Smooth muscle cell (in vitro differentiated cells): ENCODE results near the gene NCEH1. TPM values are rescaled to one million over a fixed set of nuclear protein-coding genes. Genes with fewer than 3 reads are reported as not detected.

Experiments used
- DNase-seq: peaks from one replicate; lab custom pipeline; 2025; ENCODE audit not compliant: unreplicated experiment; lab: John Stamatoyannopoulos, UW
- H2AFZ ChIP-seq: fragments of 200-600 bp; sonication (generic); 2 replicates; pipeline ENCODE4 v1.6.0; 2016; ENCODE audit warnings: antibody characterized with exemption, low read depth, mild to moderate bottlenecking
- H3F3A ChIP-seq: fragments of 200-600 bp; sonication (generic); 2 replicates; pipeline ENCODE4 v1.6.0; 2017; ENCODE audit warnings: antibody characterized with exemption, low read depth
- H3K27ac ChIP-seq: fragments of 200-600 bp; sonication (generic); 2 replicates; pipeline ENCODE4 v1.5.1; 2016; ENCODE audit warnings: low read depth, mild to moderate bottlenecking
- H3K27me3 ChIP-seq: fragments of 200-600 bp; sonication (generic); 2 replicates; pipeline ENCODE4 v1.6.1; 2016; ENCODE audit warnings: low read depth, mild to moderate bottlenecking
- H3K36me3 ChIP-seq: fragments of 200-600 bp; sonication (generic); 2 replicates; pipeline ENCODE4 v1.5.1; 2016; ENCODE audit warnings: low read depth
- H3K4me1 ChIP-seq: fragments of 200-600 bp; sonication (generic); 2 replicates; pipeline ENCODE4 v1.5.1; 2016; ENCODE audit warnings: low read depth
- H3K4me2 ChIP-seq: fragments of 200-600 bp; sonication (generic); 2 replicates; pipeline ENCODE4 v1.6.0; 2016; ENCODE audit warnings: mild to moderate bottlenecking
- H3K4me3 ChIP-seq: fragments of 200-600 bp; sonication (generic); 2 replicates; pipeline ENCODE4 v1.5.1; 2016; ENCODE audit warnings: mild to moderate bottlenecking
- H3K79me2 ChIP-seq: fragments of 200-600 bp; sonication (generic); 2 replicates; pipeline ENCODE4 v1.6.0; 2016; ENCODE audit warnings: low read depth, mild to moderate bottlenecking
- H3K9ac ChIP-seq: fragments of 200-600 bp; sonication (generic); 2 replicates; pipeline ENCODE4 v1.6.0; 2016; ENCODE audit warnings: low read depth
- H3K9me3 ChIP-seq: fragments of 200-600 bp; sonication (generic); replicated peaks from 2 replicates; pipeline ENCODE4 v1.5.1; 2016; ENCODE audit warnings: low read depth
- H4K20me1 ChIP-seq: fragments of 200-600 bp; sonication (generic); 2 replicates; pipeline ENCODE4 v1.6.0; 2016; ENCODE audit warnings: low read depth
- CTCF ChIP-seq: fragments of 200-600 bp; sonication (generic); IDR thresholded peaks from 2 replicates; pipeline ENCODE4 v1.5.1; 2017; ENCODE audit warnings: borderline replicate concordance, mild to moderate bottlenecking, antibody characterized with exemption; ENCODE audit not compliant: insufficient read depth, poor library complexity, severe bottlenecking
- WGBS: methylation state at CpG from one replicate; pipeline ENCODE4 v1.1.7; 2016; ENCODE audit warnings: low lambda C conversion rate; 5-methylcytosine and 5-hydroxymethylcytosine counted together
- polyA plus RNA-seq: library from polyadenylated mRNA; unstranded; fragments of >200 nt; fragmentation: Nextera tagmentation; extraction: Ambion mirVana; gene quantifications from 2 replicates; pipeline ENCODE4 v1.2.1, GENCODE V29; 2016
- total RNA-seq: library from RNA; depleted of rRNA; stranded (reverse); fragments of >200 nt; gene quantifications from 2 replicates; pipeline ENCODE4 v1.2.3, GENCODE V29; 2014

Gene NCEH1
- total and polyA plus RNA-seq, 2 experiments from 2014 or later: 1.9 to 5.3 TPM

DNA sequence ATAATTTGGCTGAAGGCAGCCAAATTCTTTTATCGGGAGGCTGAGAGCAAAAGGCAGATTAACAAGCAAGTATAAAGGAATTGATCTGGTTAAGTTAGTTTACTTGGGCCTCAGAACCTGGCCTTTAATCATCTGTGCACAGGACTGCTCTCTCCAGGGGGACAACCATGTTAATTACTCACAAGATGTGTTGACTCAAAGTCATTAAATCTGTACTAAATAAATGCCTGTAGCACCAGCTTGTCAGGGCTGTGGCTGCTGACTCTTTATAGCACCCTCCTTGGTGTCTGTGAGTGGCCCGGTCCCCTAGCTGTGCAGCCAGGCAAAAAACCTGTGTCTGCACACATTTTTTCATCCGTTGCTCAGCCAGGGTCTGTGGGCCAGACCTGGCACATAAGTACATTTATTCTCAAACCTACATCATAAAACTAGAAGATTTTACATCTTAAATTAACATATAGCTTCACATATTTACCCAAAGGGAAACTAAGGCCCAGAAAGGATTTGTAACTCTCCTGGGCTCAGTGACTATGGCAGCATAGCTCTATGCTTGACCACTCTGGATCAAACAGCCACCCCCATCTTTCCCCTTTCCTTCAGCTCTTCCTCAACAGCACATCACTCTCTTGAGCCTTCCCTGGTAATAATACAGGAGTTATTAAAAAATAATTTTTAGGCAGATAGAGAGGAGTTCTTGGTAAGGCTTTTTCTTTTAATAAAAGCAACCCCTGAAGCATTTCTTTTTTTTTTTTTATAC is 51.4 kb downstream of the NCEH1 start:
- Histone ChIP-seq H3K79me2 (no peaks in the 10 kb centered on the region), H4K20me1 (no peaks in the 10 kb centered on the region), H3K4me2 (no peak overlapping the region), H3K4me3 (no peak overlapping the region), H2AFZ (no peak overlapping the region), H3K9me3 (no peaks in the 10 kb centered on the region), H3F3A (no peaks in the 10 kb centered on the region), H3K36me3 (no peaks in the 10 kb centered on the region), H3K27ac (peak overlapping the region; percentile 40), H3K9ac (no peak overlapping the region), H3K27me3 (no peaks in the 10 kb centered on the region), H3K4me1 (no peaks in the 10 kb centered on the region)
- WGBS: 81% methylated on average over 3 of the region's 3 CpGs
- no peak for TF ChIP-seq CTCF
- DNase-seq: no peak

DNA sequence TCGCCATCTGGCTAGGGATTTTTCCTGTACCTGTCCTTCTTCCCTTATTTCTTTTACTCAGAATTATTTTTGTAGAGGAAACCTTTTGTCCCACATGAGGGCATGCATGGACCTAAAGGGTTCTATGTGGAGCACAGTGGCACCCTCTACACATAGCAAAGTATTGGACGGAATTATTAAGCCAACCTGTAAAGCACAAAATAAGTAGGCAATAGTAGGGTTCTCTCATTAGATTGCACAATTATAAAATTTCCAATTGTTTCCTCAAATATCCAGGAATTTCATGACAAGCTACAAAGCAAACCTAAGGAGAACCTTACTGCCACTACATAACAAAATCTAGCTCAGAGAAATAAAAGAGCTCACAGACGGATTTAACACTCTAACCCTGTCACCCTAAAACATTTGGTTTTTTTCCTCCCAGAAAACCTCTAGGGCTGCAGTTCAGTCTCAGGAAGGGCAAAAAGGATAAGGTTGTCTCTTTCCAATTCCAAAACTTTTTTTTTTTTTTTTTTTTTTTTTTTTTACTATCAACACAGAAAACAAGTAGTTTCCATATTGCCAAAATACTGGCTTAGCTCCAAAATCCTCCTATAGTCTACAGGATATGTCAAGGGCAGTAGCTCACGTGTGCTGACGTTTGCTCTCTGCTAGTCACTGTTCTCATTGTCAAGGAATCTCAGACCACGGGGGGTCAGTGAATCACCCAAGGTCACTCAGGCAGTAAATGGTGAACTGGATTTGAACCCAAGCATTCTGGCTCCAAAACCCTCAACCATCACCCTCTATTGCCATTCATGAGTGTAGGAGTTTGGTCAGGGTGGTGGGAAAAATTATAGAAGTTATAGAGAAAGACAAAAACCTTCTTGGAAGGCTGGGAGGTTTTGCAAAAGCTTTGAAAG is 52.3 kb downstream of the NCEH1 start:
- no peak for DNase-seq
- no peaks in the 10 kb centered on the region for H4K20me1 ChIP-seq
- no peak overlapping the region for H3K4me2 ChIP-seq
- H2AFZ ChIP-seq: no peak overlapping the region
- WGBS: 65% methylated on average over 6 of the region's 6 CpGs
- H3K4me3 ChIP-seq: no peak overlapping the region
- H3K4me1 ChIP-seq: no peaks in the 10 kb centered on the region
- no peak for TF ChIP-seq CTCF
- H3K9me3 ChIP-seq: no peaks in the 10 kb centered on the region
- no peaks in the 10 kb centered on the region for H3K79me2 ChIP-seq
- H3F3A ChIP-seq: no peaks in the 10 kb centered on the region
- H3K27me3 ChIP-seq: no peaks in the 10 kb centered on the region
- no peaks in the 10 kb centered on the region for H3K36me3 ChIP-seq
- peak overlapping the region; percentile 40 for H3K27ac ChIP-seq
- H3K9ac ChIP-seq: no peak overlapping the region

GRCh38 chr3:172656602-172657001 is 54.3 kb downstream of the NCEH1 start:
- WGBS: 88% methylated on average over 8 of the region's 8 CpGs
- no peaks in the 10 kb centered on the region for H3K4me1 ChIP-seq

More at GRCh38 chr3:172656602-172657001, 54.3 kb downstream of the NCEH1 start:
- Histone ChIP-seq H3K79me2 (no peaks in the 10 kb centered on the region), H3K27me3 (no peaks in the 10 kb centered on the region), H3K9me3 (no peaks in the 10 kb centered on the region), H3K36me3 (no peaks in the 10 kb centered on the region), H3F3A (no peaks in the 10 kb centered on the region), H2AFZ (no peak overlapping the region), H3K27ac (no peak overlapping the region), H3K4me3 (no peak overlapping the region), H3K4me2 (no peak overlapping the region), H4K20me1 (no peaks in the 10 kb centered on the region), H3K9ac (no peak overlapping the region)
- no peak for TF ChIP-seq CTCF
- DNase-seq: no peak
